Measurements from ENCODE around the gene CSGALNACT2.

Gene CSGALNACT2

GRCh38 chr10:43124094-43124521 lies 14.1 kb upstream of the CSGALNACT2 start:
- no peaks in the 10 kb centered on the region for H3K9me3 ChIP-seq (ENCODE audit: control extremely low read depth in 1 of 5, control insufficient read depth in 4 of 5, insufficient read depth in 2 of 5, low read depth in 1 of 5, low read length in 4 of 5)
- H3K27ac ChIP-seq (ENCODE audit: insufficient read depth in 1 of 2, low read depth in 1 of 2, low read length in 2 of 2, poor library complexity in 1 of 2, severe bottlenecking in 2 of 2) = no peak overlapping the region
- no peak overlapping the region for H3K4me3 ChIP-seq (ENCODE audit: control insufficient read depth in 1 of 7, extremely low read depth in 1 of 7, insufficient read depth in 4 of 7, low read depth in 2 of 7, low read length in 6 of 7)
- ChIA-PET CTCF (interaction anchor here (0.7 to 1.7 kb wide), 2 partner anchors 9 to 17 kb away, joined by 3 to 7 read pairs; no protein-coding TSS in a partner anchor), POLR2A (no interaction called here)
- H3K36me3 ChIP-seq (ENCODE audit: control insufficient read depth in 4 of 4, insufficient read depth in 4 of 4, low read length in 3 of 4) = no peaks in the 10 kb centered on the region
- peaks cover 10 to 80% (median 61%) of the 10 kb centered on the region in 4 experiments for H3K4me1 ChIP-seq (ENCODE audit: control extremely low read depth in 1 of 4, control insufficient read depth in 4 of 4, insufficient read depth in 4 of 4, low read length in 3 of 4)
- WGBS (ENCODE audit: insufficient coverage) = 98% methylated on average over 5 of the region's 6 CpGs
- no peaks in the 10 kb centered on the region for H3K27me3 ChIP-seq (replicated peaks in 2 of 5; ENCODE audit: control insufficient read depth in 4 of 5, insufficient read depth in 5 of 5, low read length in 4 of 5)
- no peak for DNase-seq

- Histone ChIP-seq H3K9me3 (ENCODE audit: control extremely low read depth in 1 of 5, control insufficient read depth in 4 of 5, insufficient read depth in 2 of 5, low read depth in 1 of 5, low read length in 4 of 5) (no peaks in the 10 kb centered on the region), H3K4me3 (ENCODE audit: control insufficient read depth in 1 of 7, extremely low read depth in 1 of 7, insufficient read depth in 4 of 7, low read depth in 2 of 7, low read length in 6 of 7) (no peak overlapping the region), H3K4me1 (ENCODE audit: control extremely low read depth in 1 of 4, control insufficient read depth in 4 of 4, insufficient read depth in 4 of 4, low read length in 3 of 4) (peaks cover 13 to 82% (median 66%) of the 10 kb centered on the region in 4 experiments), H3K36me3 (ENCODE audit: control insufficient read depth in 4 of 4, insufficient read depth in 4 of 4, low read length in 3 of 4) (no peaks in the 10 kb centered on the region), H3K27me3 (replicated peaks in 2 of 5; ENCODE audit: control insufficient read depth in 4 of 5, insufficient read depth in 5 of 5, low read length in 4 of 5) (no peaks in the 10 kb centered on the region), H3K27ac (ENCODE audit: insufficient read depth in 1 of 2, low read depth in 1 of 2, low read length in 2 of 2, poor library complexity in 1 of 2, severe bottlenecking in 2 of 2) (no peak overlapping the region)
- POLR2A ChIA-PET = no interaction called here
- no peak for DNase-seq
- CTCF ChIA-PET = interaction anchor here (1.7 kb wide), 1 partner anchor 8 kb away, joined by 7 read pairs; no protein-coding TSS in a partner anchor
- 95% methylated on average over 8 of the region's 9 CpGs for WGBS (ENCODE audit: insufficient coverage)
Measured at GRCh38 chr10:43124574-43125273, 13.5 kb upstream of the CSGALNACT2 start.

GRCh38 chr10:43125274-43125845 lies 12.9 kb upstream of the CSGALNACT2 start:
- POLR2A ChIA-PET = no interaction called here
- peaks cover 13 to 82% (median 64%) of the 10 kb centered on the region in 4 experiments for H3K4me1 ChIP-seq (ENCODE audit: control extremely low read depth in 1 of 4, control insufficient read depth in 4 of 4, insufficient read depth in 4 of 4, low read length in 3 of 4)
- 100% methylated on average over 5 of the region's 8 CpGs for WGBS (ENCODE audit: insufficient coverage)
- DNase-seq = no peak
- H3K27ac ChIP-seq (ENCODE audit: insufficient read depth in 1 of 2, low read depth in 1 of 2, low read length in 2 of 2, poor library complexity in 1 of 2, severe bottlenecking in 2 of 2) = no peak overlapping the region
- H3K36me3 ChIP-seq (ENCODE audit: control insufficient read depth in 4 of 4, insufficient read depth in 4 of 4, low read length in 3 of 4) = no peaks in the 10 kb centered on the region
- CTCF ChIA-PET = interaction anchor here (1.4 kb wide), 1 partner anchor 15 kb away, joined by 3 read pairs; no protein-coding TSS in a partner anchor
- H3K4me3 ChIP-seq (ENCODE audit: control insufficient read depth in 1 of 7, extremely low read depth in 1 of 7, insufficient read depth in 4 of 7, low read depth in 2 of 7, low read length in 6 of 7) = no peak overlapping the region
- no peaks in the 10 kb centered on the region for H3K27me3 ChIP-seq (replicated peaks in 2 of 5; ENCODE audit: control insufficient read depth in 4 of 5, insufficient read depth in 5 of 5, low read length in 4 of 5)
- no peaks in the 10 kb centered on the region for H3K9me3 ChIP-seq (ENCODE audit: control extremely low read depth in 1 of 5, control insufficient read depth in 4 of 5, insufficient read depth in 2 of 5, low read depth in 1 of 5, low read length in 4 of 5)

GRCh38 chr10:43125881-43126731 lies 12.1 kb upstream of the CSGALNACT2 start:
- ChIA-PET POLR2A (no interaction called here), CTCF (interaction anchor here (1.4 kb wide), 2 partner anchors 14 to 20 kb away, joined by 3 to 4 read pairs; no protein-coding TSS in a partner anchor)
- H3K4me1 ChIP-seq (ENCODE audit: control extremely low read depth in 1 of 4, control insufficient read depth in 4 of 4, insufficient read depth in 4 of 4, low read length in 3 of 4) = peaks cover 11 to 82% (median 64%) of the 10 kb centered on the region in 4 experiments
- H3K36me3 ChIP-seq (ENCODE audit: control insufficient read depth in 4 of 4, insufficient read depth in 4 of 4, low read length in 3 of 4) = no peaks in the 10 kb centered on the region
- H3K27me3 ChIP-seq (replicated peaks in 2 of 5; ENCODE audit: control insufficient read depth in 4 of 5, insufficient read depth in 5 of 5, low read length in 4 of 5) = no peaks in the 10 kb centered on the region
- no peak overlapping the region for H3K4me3 ChIP-seq (ENCODE audit: control insufficient read depth in 1 of 7, extremely low read depth in 1 of 7, insufficient read depth in 4 of 7, low read depth in 2 of 7, low read length in 6 of 7)
- no peak for DNase-seq
- H3K9me3 ChIP-seq (ENCODE audit: control extremely low read depth in 1 of 5, control insufficient read depth in 4 of 5, insufficient read depth in 2 of 5, low read depth in 1 of 5, low read length in 4 of 5) = no peaks in the 10 kb centered on the region
- no peak overlapping the region for H3K27ac ChIP-seq (ENCODE audit: insufficient read depth in 1 of 2, low read depth in 1 of 2, low read length in 2 of 2, poor library complexity in 1 of 2, severe bottlenecking in 2 of 2)
- WGBS (ENCODE audit: insufficient coverage) = 98% methylated on average over 22 of the region's 23 CpGs

- H3K9me3 ChIP-seq (ENCODE audit: control extremely low read depth in 1 of 5, control insufficient read depth in 4 of 5, insufficient read depth in 2 of 5, low read depth in 1 of 5, low read length in 4 of 5) = no peaks in the 10 kb centered on the region
- peaks cover 8 to 82% (median 59%) of the 10 kb centered on the region in 4 experiments for H3K4me1 ChIP-seq (ENCODE audit: control extremely low read depth in 1 of 4, control insufficient read depth in 4 of 4, insufficient read depth in 4 of 4, low read length in 3 of 4)
- no CpG with 5 or more reads among the region's 7 CpGs for WGBS (ENCODE audit: insufficient coverage)
- POLR2A ChIA-PET = no interaction called here
- CTCF ChIA-PET = interaction anchor here (1.4 kb wide), 1 partner anchor 21 kb away, joined by 4 read pairs; no protein-coding TSS in a partner anchor
- no peak for DNase-seq
- H3K27me3 ChIP-seq (replicated peaks in 2 of 5; ENCODE audit: control insufficient read depth in 4 of 5, insufficient read depth in 5 of 5, low read length in 4 of 5) = no peaks in the 10 kb centered on the region
- H3K4me3 ChIP-seq (ENCODE audit: control insufficient read depth in 1 of 7, extremely low read depth in 1 of 7, insufficient read depth in 4 of 7, low read depth in 2 of 7, low read length in 6 of 7) = no peak overlapping the region
- no peaks in the 10 kb centered on the region for H3K36me3 ChIP-seq (ENCODE audit: control insufficient read depth in 4 of 4, insufficient read depth in 4 of 4, low read length in 3 of 4)
- H3K27ac ChIP-seq (ENCODE audit: insufficient read depth in 1 of 2, low read depth in 1 of 2, low read length in 2 of 2, poor library complexity in 1 of 2, severe bottlenecking in 2 of 2) = no peak overlapping the region
Measured at GRCh38 chr10:43126759-43127424, 11.4 kb upstream of the CSGALNACT2 start.

GRCh38 chr10:43127442-43127841 lies 10.8 kb upstream of the CSGALNACT2 start:
- no peak overlapping the region for H3K4me3 ChIP-seq (ENCODE audit: control insufficient read depth in 1 of 7, extremely low read depth in 1 of 7, insufficient read depth in 4 of 7, low read depth in 2 of 7, low read length in 6 of 7)
- 94% methylated on average over 8 of the region's 9 CpGs for WGBS (ENCODE audit: insufficient coverage)
- no peak overlapping the region for H3K27ac ChIP-seq (ENCODE audit: insufficient read depth in 1 of 2, low read depth in 1 of 2, low read length in 2 of 2, poor library complexity in 1 of 2, severe bottlenecking in 2 of 2)
- peaks cover 7 to 80% (median 53%) of the 10 kb centered on the region in 4 experiments for H3K4me1 ChIP-seq (ENCODE audit: control extremely low read depth in 1 of 4, control insufficient read depth in 4 of 4, insufficient read depth in 4 of 4, low read length in 3 of 4)
- H3K27me3 ChIP-seq (replicated peaks in 2 of 5; ENCODE audit: control insufficient read depth in 4 of 5, insufficient read depth in 5 of 5, low read length in 4 of 5) = no peaks in the 10 kb centered on the region
- no peaks in the 10 kb centered on the region for H3K36me3 ChIP-seq (ENCODE audit: control insufficient read depth in 4 of 4, insufficient read depth in 4 of 4, low read length in 3 of 4)
- no peaks in the 10 kb centered on the region for H3K9me3 ChIP-seq (ENCODE audit: control extremely low read depth in 1 of 5, control insufficient read depth in 4 of 5, insufficient read depth in 2 of 5, low read depth in 1 of 5, low read length in 4 of 5)
- POLR2A ChIA-PET = no interaction called here
- no peak for DNase-seq
- CTCF ChIA-PET = no interaction called here

Measured in common myeloid progenitor, CD34-positive (primary cell).